HL-60/S4 (cell line): ENCODE data around the gene SGSH.

Experiments
- in situ Hi-C: fragments of 300-500 bp; cut with MboI; formaldehyde crosslinking; loops from 2 replicates; pipeline ENCODE4 v1.14.3; 2022; ENCODE audit warnings: low sequenced_read_pairs

Gene SGSH

GRCh38 chr17:80227666-80228065 lies 7.5 kb upstream of the SGSH start:
- in situ Hi-C loops = no loop called here

GRCh38 chr17:80227156-80227555 lies 7.0 kb upstream of the SGSH start:
- in situ Hi-C loops = no loop called here

DNA sequence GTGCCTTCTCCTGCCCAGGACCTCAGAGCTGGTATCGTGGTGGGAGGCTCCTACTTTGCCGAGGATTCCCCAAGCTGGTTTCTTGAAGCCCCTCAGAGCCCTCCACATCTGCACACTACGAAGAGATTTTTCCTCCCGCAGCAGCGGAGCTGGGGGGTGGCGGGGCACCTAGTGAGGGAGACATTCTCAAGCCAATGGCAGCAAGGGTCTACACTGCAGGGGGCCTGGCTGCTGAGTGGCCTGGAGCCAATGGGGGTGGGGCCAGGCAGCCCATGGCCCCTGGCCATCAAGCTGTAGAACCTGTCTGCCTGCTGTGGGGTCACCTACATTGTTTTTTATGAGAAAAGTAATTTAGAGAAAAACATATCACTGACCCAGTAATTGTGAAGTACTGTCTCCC lies 5.1 kb upstream of the SGSH start:
- in situ Hi-C loops = no loop called here

DNA sequence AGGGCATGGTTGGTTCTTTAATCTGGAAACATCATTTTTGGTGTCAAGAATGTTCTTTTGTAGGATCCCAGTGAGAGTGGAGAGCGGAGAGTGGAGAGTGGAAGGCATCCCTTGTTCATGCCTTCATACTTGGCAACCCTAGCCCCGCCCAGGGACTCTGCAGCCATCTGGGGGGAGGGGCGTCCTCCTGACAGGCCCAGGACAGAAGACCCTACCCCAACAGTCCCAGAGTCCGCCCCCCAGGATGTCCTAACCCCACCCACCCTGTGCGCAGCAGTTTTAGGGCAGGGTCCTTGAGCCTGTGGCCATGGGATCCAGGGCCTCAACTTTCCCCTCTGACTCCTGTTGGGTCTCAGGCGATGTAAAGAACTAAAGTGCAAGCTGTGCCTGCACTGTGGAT lies 4.5 kb upstream of the SGSH start:
- in situ Hi-C loops = no loop called here

- in situ Hi-C loops = no loop called here
Measured at GRCh38 chr17:80223838-80224497, 3.8 kb upstream of the SGSH start.

- in situ Hi-C loops = no loop called here
Measured at GRCh38 chr17:80223142-80223815, 3.1 kb upstream of the SGSH start.

DNA sequence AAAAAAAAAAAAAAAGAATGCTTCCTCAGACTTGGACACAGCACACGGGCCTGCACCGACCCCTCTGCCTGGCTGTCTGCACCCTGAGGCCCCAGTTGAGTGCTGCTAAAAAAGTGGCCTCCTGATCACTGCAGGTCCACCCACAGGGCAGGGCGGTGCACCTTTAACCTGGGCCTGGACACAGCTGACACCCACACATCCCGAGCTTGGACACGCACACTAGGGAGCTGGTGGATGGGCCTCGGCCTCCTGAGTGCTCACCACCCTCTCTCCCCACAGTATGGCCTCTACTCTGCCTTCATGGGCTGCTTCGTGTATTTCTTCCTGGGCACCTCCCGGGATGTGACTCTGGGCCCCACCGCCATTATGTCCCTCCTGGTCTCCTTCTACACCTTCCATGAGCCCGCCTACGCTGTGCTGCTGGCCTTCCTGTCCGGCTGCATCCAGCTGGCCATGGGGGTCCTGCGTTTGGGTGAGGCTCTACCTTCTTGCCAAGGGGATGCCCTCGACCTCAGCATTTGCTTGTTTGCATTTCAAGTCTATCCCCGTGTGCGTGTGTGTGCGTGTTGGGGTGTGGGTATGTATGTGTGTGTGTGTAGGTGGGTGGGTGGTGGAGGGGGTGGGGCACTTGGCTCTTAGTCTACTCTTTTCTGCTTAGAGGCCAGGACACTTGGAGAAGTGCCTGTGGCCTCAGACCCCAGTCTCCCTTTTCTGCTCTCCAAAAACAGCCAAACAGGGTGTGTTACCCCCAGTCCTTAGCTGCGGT lies 2.4 kb upstream of the SGSH start:
- in situ Hi-C loops = no loop called here

DNA sequence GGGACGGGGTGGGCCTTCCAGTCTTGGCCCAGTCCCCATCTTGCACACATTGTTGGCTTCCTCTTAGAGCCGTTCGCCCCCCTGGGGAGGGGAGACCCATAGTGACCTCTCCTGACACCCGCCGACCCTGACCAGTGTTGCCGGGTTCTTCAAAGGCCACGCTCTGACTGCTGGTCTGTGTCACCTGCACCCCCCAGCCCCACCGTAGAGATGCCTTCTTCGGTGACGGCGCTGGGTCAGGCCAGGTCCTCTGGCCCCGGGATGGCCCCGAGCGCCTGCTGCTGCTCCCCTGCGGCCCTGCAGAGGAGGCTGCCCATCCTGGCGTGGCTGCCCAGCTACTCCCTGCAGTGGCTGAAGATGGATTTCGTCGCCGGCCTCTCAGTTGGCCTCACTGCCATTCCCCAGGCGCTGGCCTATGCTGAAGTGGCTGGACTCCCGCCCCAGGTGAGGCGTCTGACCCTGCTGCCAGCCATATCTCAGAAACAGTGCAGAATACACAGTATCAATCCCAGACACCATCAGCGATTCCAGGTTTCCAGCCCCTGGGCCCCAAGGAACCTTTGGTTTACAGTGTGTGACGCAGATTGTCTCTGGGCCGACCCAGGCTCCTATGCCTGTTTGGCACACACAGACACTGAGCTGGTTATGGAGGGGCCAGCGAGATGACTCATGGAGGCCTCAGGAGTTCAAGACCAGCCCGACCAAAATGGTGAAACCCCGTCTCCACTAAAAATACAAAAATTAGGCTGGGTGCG lies 1.4 kb upstream of the SGSH start:
- in situ Hi-C loops = no loop called here

- in situ Hi-C loops = no loop called here
Measured at GRCh38 chr17:80220736-80221215, 643 bp upstream of the SGSH start.

DNA sequence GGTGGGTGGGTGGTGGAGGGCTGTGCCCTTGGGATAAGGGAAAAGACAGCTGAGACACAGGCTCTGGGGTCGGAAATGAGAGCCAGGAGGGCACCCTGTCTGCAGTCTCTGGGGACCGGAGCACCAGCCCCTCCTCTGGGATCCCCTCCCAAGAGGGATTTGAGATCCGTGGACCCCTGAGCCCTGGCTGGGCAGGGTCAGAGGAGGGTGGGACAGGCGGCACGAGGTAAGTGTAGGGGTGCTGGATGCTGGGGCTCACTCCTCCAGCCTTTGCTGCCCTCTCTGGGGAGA lies 425 bp downstream of the SGSH start:
- in situ Hi-C loops = no loop called here

- in situ Hi-C loops = no loop called here
Measured at GRCh38 chr17:80219013-80219762, 945 bp downstream of the SGSH start.

DNA sequence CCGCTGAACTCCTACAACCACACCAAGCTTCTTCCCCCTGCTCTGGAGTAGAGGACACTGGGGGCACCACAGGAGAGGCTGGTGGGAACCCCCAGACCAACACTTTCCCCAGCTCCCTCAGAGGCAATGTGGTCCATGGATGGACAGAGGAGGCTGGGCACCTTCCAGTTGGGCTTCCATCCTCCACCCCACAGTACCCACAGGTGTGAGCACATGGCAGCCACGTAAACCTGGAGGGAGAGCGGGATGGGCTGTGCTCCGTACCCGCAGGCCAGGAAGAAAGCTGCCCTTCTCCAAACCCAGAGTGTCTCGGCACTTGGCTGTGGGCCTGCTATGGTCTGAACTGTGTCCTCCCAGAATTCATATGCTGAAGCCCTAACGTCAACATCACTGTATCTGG lies 1.7 kb downstream of the SGSH start:
- in situ Hi-C loops = no loop called here

DNA sequence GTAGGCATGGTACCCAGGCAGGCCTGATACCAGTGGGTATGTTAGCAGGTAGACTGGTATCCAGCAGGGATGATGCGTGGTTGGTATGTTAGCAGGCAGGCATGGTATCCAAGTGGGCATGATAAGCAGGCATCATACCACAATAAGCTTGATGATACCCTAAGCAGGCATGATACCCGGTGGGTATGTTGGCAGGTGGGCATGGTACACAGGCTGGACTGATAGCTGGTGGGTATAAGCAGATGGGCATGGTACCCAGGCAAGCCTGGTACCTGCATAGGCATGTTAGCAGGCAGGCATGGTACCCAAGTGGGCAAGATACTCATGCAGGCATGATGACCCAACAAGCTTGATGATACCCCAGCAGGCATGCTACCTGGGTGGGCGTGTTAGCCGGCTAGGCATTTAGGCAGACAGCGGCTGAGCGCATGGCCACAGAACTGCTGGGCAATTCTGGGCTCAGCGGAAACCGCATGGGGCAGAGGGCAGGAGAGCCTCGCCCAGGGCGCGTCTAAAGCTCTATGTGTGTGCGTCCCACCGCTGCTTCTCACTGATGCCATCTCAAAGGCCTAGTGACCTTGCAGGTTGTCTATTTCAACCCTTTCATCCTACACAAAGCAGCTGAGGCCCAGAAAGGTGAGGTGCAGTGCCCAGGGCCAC lies 2.3 kb downstream of the SGSH start:
- in situ Hi-C loops = no loop called here

DNA sequence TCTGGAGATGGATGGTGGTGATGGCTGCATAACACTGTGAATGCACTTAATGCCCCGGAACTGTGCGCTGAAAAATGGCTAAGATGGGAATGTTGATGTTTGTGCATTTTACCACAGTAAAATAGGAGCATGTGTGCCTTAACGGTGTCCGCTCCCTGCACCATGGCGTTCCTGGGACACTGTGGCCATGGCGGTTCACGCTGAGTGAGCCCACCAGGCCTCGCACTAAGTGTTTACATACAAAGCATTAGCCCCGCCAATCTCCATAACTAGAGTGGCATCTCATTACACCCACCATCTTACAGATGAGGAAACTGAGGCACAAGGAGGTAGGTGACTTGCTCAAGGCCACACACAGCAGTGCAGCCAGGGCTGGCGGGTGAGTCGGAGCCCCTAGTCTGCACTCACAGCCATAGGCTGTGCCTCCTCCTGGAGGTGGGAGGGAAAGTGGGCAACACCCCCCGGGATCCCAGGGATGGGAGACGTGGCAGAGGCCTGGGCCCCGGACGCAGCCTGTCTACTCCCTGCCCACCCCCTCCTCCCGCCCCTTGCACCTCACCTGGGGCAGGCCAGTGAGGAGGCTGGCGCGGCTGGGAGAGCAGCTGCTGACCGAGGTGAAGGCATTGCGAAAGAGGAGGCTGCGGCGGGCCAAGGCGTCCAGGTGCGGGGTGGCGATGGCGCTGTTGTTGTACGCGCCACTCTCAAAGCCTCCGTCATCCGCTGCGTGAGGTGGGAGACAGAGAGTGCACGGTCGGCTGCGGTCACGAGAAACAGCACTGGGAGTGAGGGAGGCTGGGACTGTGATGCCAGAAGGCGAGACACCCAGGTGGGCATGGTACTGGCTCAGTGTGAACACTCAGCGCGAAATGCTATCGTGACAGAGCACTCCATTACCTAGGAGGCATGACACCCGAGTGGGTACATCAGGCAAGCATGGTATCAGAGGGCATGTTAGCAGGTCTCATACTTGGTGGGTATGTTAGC lies 3.4 kb downstream of the SGSH start:
- in situ Hi-C loops = no loop called here

GRCh38 chr17:80214878-80215210 lies 5.3 kb downstream of the SGSH start:
- in situ Hi-C loops = no loop called here

DNA sequence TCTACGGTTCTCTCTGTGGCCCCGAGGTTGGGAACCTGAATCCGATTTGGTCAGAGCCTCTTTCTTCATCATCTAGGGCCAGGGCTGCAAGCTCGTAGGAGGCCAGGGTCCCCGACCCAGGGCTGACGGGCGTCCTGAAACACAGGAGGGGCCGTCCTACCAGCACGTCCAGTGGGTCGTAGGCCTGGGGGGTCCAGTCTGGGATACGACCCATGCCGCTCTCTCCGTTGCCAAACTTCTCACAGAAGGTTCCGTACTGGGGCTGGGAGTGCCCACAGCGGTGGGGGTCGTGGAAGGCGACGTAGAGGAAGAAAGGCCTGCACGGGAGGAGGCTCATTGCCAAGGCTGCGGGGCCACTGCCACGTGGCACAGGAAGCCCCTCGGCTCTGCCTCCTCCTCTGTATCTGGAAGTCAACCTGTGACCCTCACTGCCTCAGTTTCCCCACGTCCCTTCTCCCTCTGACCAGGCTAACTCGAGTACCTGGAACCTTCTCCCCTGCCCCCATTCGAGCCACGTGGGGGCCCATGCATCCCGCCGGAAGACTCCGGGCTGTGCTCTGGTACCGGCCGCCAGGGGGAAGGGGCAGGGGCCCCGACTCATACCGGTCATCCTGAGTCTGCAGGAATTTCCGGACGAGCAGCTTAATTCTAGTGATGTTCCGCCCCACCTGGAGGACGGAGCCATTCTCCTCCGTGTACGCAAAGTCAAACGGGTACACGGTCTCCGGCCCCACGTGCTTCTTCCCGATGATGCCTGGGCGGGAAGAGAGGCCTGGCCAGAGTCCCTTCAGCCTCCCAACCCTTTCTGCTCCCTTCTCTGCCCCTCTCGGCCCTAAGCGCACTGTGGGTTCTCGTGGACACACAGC lies 5.9 kb downstream of the SGSH start:
- in situ Hi-C loops = no loop called here

DNA sequence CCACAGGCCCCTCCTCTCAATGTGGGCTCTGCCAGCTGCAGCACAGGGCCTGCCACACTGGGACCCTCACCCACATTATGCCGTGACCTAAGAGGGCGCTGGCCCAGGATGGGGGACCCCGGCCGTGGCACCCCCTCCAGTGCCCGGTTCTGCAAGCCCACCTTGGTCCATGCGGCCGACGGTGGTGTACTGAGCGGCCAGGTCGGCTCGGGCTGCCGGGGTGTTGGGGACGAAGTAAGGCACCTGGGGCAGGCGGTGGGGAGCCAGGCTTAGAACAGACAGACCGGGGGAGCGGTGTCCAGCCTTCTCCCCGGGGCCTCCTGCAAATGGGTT lies 6.5 kb downstream of the SGSH start:
- in situ Hi-C loops = no loop called here

- in situ Hi-C loops = no loop called here
Measured at GRCh38 chr17:80212962-80213642, 7.0 kb downstream of the SGSH start.
